GM10248 (cell line): ENCODE results near the gene FAM117B.

ENCODE experiments used
- CTCF ChIA-PET: fragments of 300-600 bp; sonication (Branson Sonifier 250); formaldehyde crosslinking; extraction: SDS; loops from one replicate; lab custom pipeline; 2021; ENCODE audit warnings: antibody characterized with exemption; lab: Yijun Ruan, JAX
- POLR2A ChIA-PET: fragments of 350-650 bp; sonication (Branson Sonifier 250); formaldehyde crosslinking; extraction: SDS; loops from one replicate; lab custom pipeline; 2020; ENCODE audit warnings: antibody characterized with exemption; lab: Yijun Ruan, JAX
- DNase-seq: peaks from one replicate; pipeline ENCODE4 v3.0.0; 2012; ENCODE audit errors: extremely low spot score
- CTCF ChIP-seq: IDR thresholded peaks from 2 replicates; pipeline ENCODE4 v1.5.1; 2012; ENCODE audit warnings: mild to moderate bottlenecking, low read depth; ENCODE audit errors: extremely low read depth, missing control alignments, control extremely low read depth

Gene FAM117B

GRCh38 chr2:202599911-202600310 lies 34.9 kb upstream of the FAM117B start:
- CTCF ChIA-PET = interaction anchor here (1.1 to 8.0 kb wide), 2 partner anchors 10 to 38 kb away, joined by 3 to 80 read pairs; no protein-coding TSS in a partner anchor
- no peak for DNase-seq
- POLR2A ChIA-PET = no interaction called here
- TF ChIP-seq CTCF = no peak

GRCh38 chr2:202604699-202605098 lies 30.1 kb upstream of the FAM117B start:
- no peak for TF ChIP-seq CTCF
- POLR2A ChIA-PET = no interaction called here
- DNase-seq = no peak
- CTCF ChIA-PET = interaction anchor here (0.6 kb wide), 1 partner anchor 16 kb away, joined by 4 read pairs; no protein-coding TSS in a partner anchor

- TF ChIP-seq CTCF = no peak
- ChIA-PET POLR2A (no interaction called here), CTCF (interaction anchor here (0.6 kb wide), 1 partner anchor 17 kb away, joined by 4 read pairs; no protein-coding TSS in a partner anchor)
- no peak for DNase-seq
These were observed 29.6 kb upstream of the FAM117B start for GRCh38 chr2:202605174-202605573.

GRCh38 chr2:202608142-202608852 lies 26.5 kb upstream of the FAM117B start:
- DNase-seq = no peak
- ChIA-PET POLR2A (no interaction called here), CTCF (no interaction called here)
- no peak for TF ChIP-seq CTCF

- DNase-seq = peak; percentile 64
- ChIA-PET CTCF (interaction anchor here (1.0 to 3.0 kb wide), 4 partner anchors 8 to 25 kb away, joined by 3 to 10 read pairs (median 6); partner anchors contain the start of gene FAM117B), POLR2A (no interaction called here)
- TF ChIP-seq CTCF = no peak
These were observed 25.2 kb upstream of the FAM117B start for GRCh38 chr2:202609381-202610145.

GRCh38 chr2:202610380-202610779 lies 24.4 kb upstream of the FAM117B start:
- TF ChIP-seq CTCF = no peak
- ChIA-PET POLR2A (no interaction called here), CTCF (interaction anchor here (1.0 to 3.0 kb wide), 4 partner anchors 9 to 24 kb away, joined by 3 to 10 read pairs (median 6); partner anchors contain the start of gene FAM117B)

More at GRCh38 chr2:202610380-202610779, 24.4 kb upstream of the FAM117B start:
- no peak for DNase-seq
